Activated naive CD4-positive, alpha-beta T cell treated with anti-CD3 and anti-CD28 coated beads, Interleukin-2, amount 50 U/mL, for 72 hours (primary cell): ENCODE data around the gene GPR37. TPM values are rescaled to one million over a fixed set of nuclear protein-coding genes. Genes with fewer than 3 reads are reported as not detected.

Experiments used
- ATAC-seq, 2 donors: fragments of 150-1000 bp; cut with Tn5 transposase; 2 replicates each; pipeline ENCODE4 v1.10.0; 2021; ENCODE audit warnings: mild to moderate bottlenecking in 2 of 2, moderate library complexity in 2 of 2
- DNase-seq, 2 donors: peaks; one replicate each; pipeline ENCODE4 v3.0.0; 2021 to 2022; ENCODE audit warnings: low spot score in 2 of 2
- H3K27ac Mint-ChIP-seq, 2 donors: one replicate each; pipeline ENCODE4 v1.8.0; 2022; ENCODE audit warnings: mild to moderate bottlenecking in 2 of 2, mixed read lengths in 2 of 2
- H3K36me3 Mint-ChIP-seq, 2 donors: one replicate each; pipeline ENCODE4 v1.8.0; 2022; ENCODE audit warnings: mixed read lengths in 2 of 2
- H3K9me3 Mint-ChIP-seq, 2 donors: one replicate each; pipeline ENCODE4 v1.8.0; 2022; ENCODE audit warnings: mixed read lengths in 2 of 2
- total RNA-seq, 2 donors: library from RNA; stranded (reverse); gene quantifications; one replicate each; pipeline ENCODE4 v1.2.3, GENCODE V29; 2022

GPR37 gene
- total RNA-seq, 2 donors from 2014 or later = not detected

- ATAC-seq = no peak
- Mint-ChIP-seq H3K27ac (no peak overlapping the region), H3K36me3 (no peaks in the 10 kb centered on the region), H3K9me3 (peaks cover 0 to 4% of the 10 kb centered on the region in 2 donors)
- no peak for DNase-seq
Observed at GRCh38 chr7:124718032-124718766, 47.4 kb downstream of the GPR37 start.

- ATAC-seq = no peak
- DNase-seq = no peak
Observed at GRCh38 chr7:124716894-124717293, 48.7 kb downstream of the GPR37 start.

DNA sequence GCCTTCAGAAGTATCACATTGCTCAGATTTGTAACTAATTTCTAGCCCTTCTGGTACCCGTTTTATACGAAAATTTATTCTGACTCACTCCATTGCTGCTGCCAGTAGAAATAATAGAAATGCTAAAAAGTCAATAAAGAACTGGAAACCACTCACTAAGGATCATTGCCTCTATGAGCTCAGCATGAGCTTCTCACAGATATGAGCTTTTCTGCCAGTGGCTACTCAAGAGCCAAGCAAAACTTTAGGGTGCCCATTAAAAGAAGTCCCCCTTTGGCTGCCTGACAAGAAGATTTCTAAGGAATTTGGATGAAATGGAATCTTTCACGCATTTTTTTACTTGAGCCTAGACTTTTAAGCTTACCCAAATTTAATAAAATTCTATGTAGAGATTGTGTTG lies 52.5 kb downstream of the GPR37 start:
- ATAC-seq = no peak
- peaks cover 14 to 18% of the 10 kb centered on the region in 2 donors for H3K9me3 Mint-ChIP-seq
- H3K27ac Mint-ChIP-seq = no peak overlapping the region

More at GRCh38 chr7:124716894-124717293, 48.7 kb downstream of the GPR37 start:
- Mint-ChIP-seq H3K9me3 (peaks cover 0 to 4% of the 10 kb centered on the region in 2 donors), H3K36me3 (no peaks in the 10 kb centered on the region), H3K27ac (no peak overlapping the region)

GRCh38 chr7:124712017-124712416 lies 53.6 kb downstream of the GPR37 start:
- Mint-ChIP-seq H3K36me3 (peaks cover 9 to 17% of the 10 kb centered on the region in 2 donors), H3K27ac (no peak overlapping the region), H3K9me3 (peaks cover 24 to 28% of the 10 kb centered on the region in 2 donors)
- ATAC-seq (no peak), DNase-seq (no peak)

More for the DNA sequence above, 52.5 kb downstream of the GPR37 start:
- H3K36me3 Mint-ChIP-seq = peaks cover 5 to 7% of the 10 kb centered on the region in 2 donors
- no peak for DNase-seq

DNA sequence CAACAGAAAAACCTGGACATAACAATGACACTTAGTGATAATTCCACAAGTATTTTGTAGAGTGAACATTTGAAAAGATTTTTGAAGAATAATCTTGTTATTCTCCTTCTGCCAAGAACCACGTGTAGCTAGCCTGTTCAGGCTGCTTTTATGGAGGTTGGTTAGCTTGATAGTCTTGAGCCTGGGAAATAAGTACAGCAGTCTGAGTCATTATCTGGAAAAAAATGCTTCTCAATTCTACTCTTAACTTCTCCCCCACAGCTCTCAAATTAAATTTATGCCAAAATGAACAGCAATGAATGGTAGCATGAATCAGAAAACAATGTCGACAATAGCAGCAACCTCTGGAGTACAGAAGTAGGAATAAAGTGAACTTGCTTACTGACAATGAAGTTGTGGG lies 63.2 kb downstream of the GPR37 start:
- no peak for DNase-seq
- no peak overlapping the region for H3K27ac Mint-ChIP-seq
- H3K36me3 Mint-ChIP-seq = peaks cover 0 to 3% of the 10 kb centered on the region in 2 donors
- peaks cover 5 to 7% of the 10 kb centered on the region in 2 donors for H3K9me3 Mint-ChIP-seq
- no peak for ATAC-seq

- DNase-seq (no peak), ATAC-seq (no peak)
- peaks cover under 1 to 3% of the 10 kb centered on the region in 2 donors for H3K9me3 Mint-ChIP-seq
- no peaks in the 10 kb centered on the region for H3K36me3 Mint-ChIP-seq
- no peak overlapping the region for H3K27ac Mint-ChIP-seq
Observed at GRCh38 chr7:124701955-124702354, 63.6 kb downstream of the GPR37 start.

DNA sequence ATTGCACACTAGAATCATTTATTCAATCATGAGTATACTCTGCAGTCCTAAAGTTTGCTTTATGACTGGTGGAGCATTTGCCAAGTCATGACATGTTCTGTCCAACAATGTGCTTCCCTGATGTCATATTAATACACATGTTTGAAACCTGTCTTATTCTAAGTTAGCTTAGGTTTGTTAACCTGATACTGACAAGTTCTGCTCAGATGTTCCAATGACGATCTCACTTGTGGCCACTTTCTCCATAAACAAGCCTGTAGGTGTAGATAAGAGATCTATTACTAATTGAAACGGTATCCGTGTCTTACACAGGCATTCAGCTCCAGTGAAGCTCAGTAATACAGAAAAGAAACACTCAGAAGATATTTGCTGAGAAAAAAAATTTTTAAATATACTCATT lies 64.9 kb downstream of the GPR37 start:
- H3K9me3 Mint-ChIP-seq = peaks cover under 1 to 3% of the 10 kb centered on the region in 2 donors
- DNase-seq (no peak), ATAC-seq (no peak)
- H3K27ac Mint-ChIP-seq = no peak overlapping the region
- no peaks in the 10 kb centered on the region for H3K36me3 Mint-ChIP-seq

DNA sequence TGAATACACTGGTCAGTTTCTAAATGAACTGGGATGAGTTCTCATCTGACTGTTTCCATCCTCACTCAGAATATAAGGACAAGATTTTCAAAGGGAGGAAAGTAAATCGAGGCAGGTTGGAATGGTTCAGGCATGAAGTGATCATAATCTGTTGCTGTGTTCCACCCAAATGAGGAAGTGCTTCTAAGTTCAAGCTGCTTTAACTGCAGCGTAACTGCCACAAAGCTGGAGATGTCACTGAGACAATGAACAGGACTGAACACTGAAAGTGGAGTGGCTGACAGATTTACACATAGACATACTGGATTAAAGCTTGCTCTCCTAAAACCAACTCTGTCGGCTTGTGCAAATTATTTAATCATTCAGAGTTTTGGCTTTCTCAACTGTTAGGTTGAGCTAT lies 66.6 kb downstream of the GPR37 start:
- no peak for ATAC-seq
- Mint-ChIP-seq H3K27ac (no peak overlapping the region), H3K9me3 (peaks cover 6 to 9% of the 10 kb centered on the region in 2 donors)

DNA sequence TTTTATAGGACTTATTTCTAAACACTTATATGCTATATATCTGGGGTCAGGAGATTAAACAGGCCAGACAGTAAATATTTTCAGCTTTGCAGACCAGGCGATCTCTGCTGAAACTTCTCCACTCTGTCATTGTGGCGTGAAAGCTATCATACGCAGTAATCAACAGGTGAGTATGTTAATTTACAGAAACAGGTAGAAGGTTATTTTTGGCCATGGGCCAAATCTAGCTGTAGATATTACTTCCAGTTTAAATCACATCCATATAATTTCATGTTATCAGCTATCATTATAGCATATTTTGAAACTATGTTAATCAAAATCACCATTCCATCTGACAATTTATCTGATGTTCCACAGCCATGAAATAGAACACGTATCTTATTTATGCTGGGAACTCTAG lies 67.8 kb downstream of the GPR37 start:
- H3K27ac Mint-ChIP-seq = no peak overlapping the region
- no peak for DNase-seq

More for the DNA sequence above, 66.6 kb downstream of the GPR37 start:
- no peak for DNase-seq
- H3K36me3 Mint-ChIP-seq = no peaks in the 10 kb centered on the region

More for the DNA sequence above, 67.8 kb downstream of the GPR37 start:
- H3K36me3 Mint-ChIP-seq = no peaks in the 10 kb centered on the region
- no peak for ATAC-seq
- peaks cover 4 to 9% of the 10 kb centered on the region in 2 donors for H3K9me3 Mint-ChIP-seq

Other genes starting within 250 kb of the GPR37 start
- gene POT1, start 164.0 kb upstream of the GPR37 start, total RNA-seq = 10 to 100 TPM; 46.0 to 52.7 TPM